Measurements from ENCODE around the gene LPP. TPM values are rescaled to one million over a fixed set of nuclear protein-coding genes. Genes with fewer than 3 reads are reported as not detected.

Gene LPP
- total and polyA plus RNA-seq, 2 donors from 2014 or later = 6.7 to 233 TPM

GRCh38 chr3:188819939-188820338 is 666.0 kb downstream of the LPP start:
- H3K9ac ChIP-seq (ENCODE audit: low read length in 3 of 3) = no peak overlapping the region
- H3K27ac ChIP-seq (ENCODE audit: low read depth in 2 of 2, low read length in 2 of 2) = peak overlapping the region in 1 of 2 donors; percentile 18
- no peaks in the 10 kb centered on the region for H3K27me3 ChIP-seq (ENCODE audit: control insufficient read depth, insufficient read depth, low read length)
- no peaks in the 10 kb centered on the region for H3K9me3 ChIP-seq (ENCODE audit: control insufficient read depth in 2 of 3, insufficient read depth in 1 of 3, low read length in 3 of 3)
- no peaks in the 10 kb centered on the region for H3K36me3 ChIP-seq (ENCODE audit: control insufficient read depth in 2 of 3, insufficient read depth in 3 of 3, low read length in 3 of 3)
- intact Hi-C loops (cut with DNase I) = no loop called here
- TF ChIP-seq CTCF (IDR thresholded peaks at IDR 0.05; ENCODE audit: borderline replicate concordance, extremely low read depth, insufficient read depth) = no peak
- FAIRE-seq = peak; percentile 56
- DNase-seq = no peak
- no peak overlapping the region for H3K4me3 ChIP-seq (ENCODE audit: low read length in 3 of 3)
- peaks cover 0 to 3% (median 0%) of the 10 kb centered on the region in 3 donors for H3K4me1 ChIP-seq (ENCODE audit: control insufficient read depth in 2 of 3, insufficient read depth in 2 of 3, low read depth in 1 of 3, low read length in 3 of 3)

GRCh38 chr3:188822004-188822403 is 668.0 kb downstream of the LPP start:
- peaks cover 0 to 3% (median 0%) of the 10 kb centered on the region in 3 donors for H3K4me1 ChIP-seq (ENCODE audit: control insufficient read depth in 2 of 3, insufficient read depth in 2 of 3, low read depth in 1 of 3, low read length in 3 of 3)
- intact Hi-C loops (cut with DNase I) = no loop called here
- no peak overlapping the region for H3K27ac ChIP-seq (ENCODE audit: low read depth in 2 of 2, low read length in 2 of 2)

GRCh38 chr3:188822411-188822810 is 668.5 kb downstream of the LPP start:
- Histone ChIP-seq H3K27me3 (ENCODE audit: control insufficient read depth, insufficient read depth, low read length) (no peaks in the 10 kb centered on the region), H3K4me3 (ENCODE audit: low read length in 3 of 3) (no peak overlapping the region), H3K36me3 (ENCODE audit: control insufficient read depth in 2 of 3, insufficient read depth in 3 of 3, low read length in 3 of 3) (no peaks in the 10 kb centered on the region), H3K27ac (ENCODE audit: low read depth in 2 of 2, low read length in 2 of 2) (no peak overlapping the region), H3K9me3 (ENCODE audit: control insufficient read depth in 2 of 3, insufficient read depth in 1 of 3, low read length in 3 of 3) (no peaks in the 10 kb centered on the region), H3K4me1 (ENCODE audit: control insufficient read depth in 2 of 3, insufficient read depth in 2 of 3, low read depth in 1 of 3, low read length in 3 of 3) (peaks cover 0 to 3% (median 0%) of the 10 kb centered on the region in 3 donors), H3K9ac (ENCODE audit: low read length in 3 of 3) (no peak overlapping the region)
- FAIRE-seq = no peak
- no peak for DNase-seq
- no peak for TF ChIP-seq CTCF (IDR thresholded peaks at IDR 0.05; ENCODE audit: borderline replicate concordance, extremely low read depth, insufficient read depth)
- intact Hi-C loops (cut with DNase I) = no loop called here

More at GRCh38 chr3:188822004-188822403, 668.0 kb downstream of the LPP start:
- H3K9me3 ChIP-seq (ENCODE audit: control insufficient read depth in 2 of 3, insufficient read depth in 1 of 3, low read length in 3 of 3) = no peaks in the 10 kb centered on the region
- TF ChIP-seq CTCF (IDR thresholded peaks at IDR 0.05; ENCODE audit: borderline replicate concordance, extremely low read depth, insufficient read depth) = no peak
- no peak overlapping the region for H3K4me3 ChIP-seq (ENCODE audit: low read length in 3 of 3)
- no peaks in the 10 kb centered on the region for H3K36me3 ChIP-seq (ENCODE audit: control insufficient read depth in 2 of 3, insufficient read depth in 3 of 3, low read length in 3 of 3)
- H3K9ac ChIP-seq (ENCODE audit: low read length in 3 of 3) = no peak overlapping the region
- no peaks in the 10 kb centered on the region for H3K27me3 ChIP-seq (ENCODE audit: control insufficient read depth, insufficient read depth, low read length)
- FAIRE-seq (no peak), DNase-seq (no peak)

GRCh38 chr3:188824566-188824965 is 670.6 kb downstream of the LPP start:
- DNase-seq = no peak
- Histone ChIP-seq H3K27me3 (ENCODE audit: control insufficient read depth, insufficient read depth, low read length) (no peaks in the 10 kb centered on the region), H3K4me1 (ENCODE audit: control insufficient read depth in 2 of 3, insufficient read depth in 2 of 3, low read depth in 1 of 3, low read length in 3 of 3) (peaks cover 0 to 8% (median 5%) of the 10 kb centered on the region in 3 donors), H3K4me3 (ENCODE audit: low read length in 3 of 3) (no peak overlapping the region), H3K36me3 (ENCODE audit: control insufficient read depth in 2 of 3, insufficient read depth in 3 of 3, low read length in 3 of 3) (no peaks in the 10 kb centered on the region), H3K9ac (ENCODE audit: low read length in 3 of 3) (no peak overlapping the region), H3K27ac (ENCODE audit: low read depth in 2 of 2, low read length in 2 of 2) (no peak overlapping the region), H3K9me3 (ENCODE audit: control insufficient read depth in 2 of 3, insufficient read depth in 1 of 3, low read length in 3 of 3) (no peaks in the 10 kb centered on the region)
- intact Hi-C loops (cut with DNase I) = no loop called here
- no peak for FAIRE-seq
- TF ChIP-seq CTCF (IDR thresholded peaks at IDR 0.05; ENCODE audit: borderline replicate concordance, extremely low read depth, insufficient read depth) = no peak

Measured in kidney (tissue), 14 donors.